Stimulated activated CD4-positive, alpha-beta T cell treated with anti-CD3 and anti-CD28 coated beads, Interleukin-2, amount 100 ng/mL, for 4 hours (primary cell): ENCODE measurements around the gene KLF17.
"Not testable (repeated sequence)": the region's sequence is repeated elsewhere in the genome, so short reads cannot be mapped to it uniquely, and the experiment has no call there.

ENCODE experiments used
- DNase-seq: peaks from one replicate; pipeline ENCODE4 v3.0.0-alpha.2; 2020; ENCODE audit warnings: low read depth

The KLF17 gene

GRCh38 chr1:44108971-44109370, 9.7 kb upstream of the KLF17 start:
- no peak for DNase-seq

GRCh38 chr1:44110916-44111315, 7.7 kb upstream of the KLF17 start:
- no peak for DNase-seq

GRCh38 chr1:44111861-44112260, 6.8 kb upstream of the KLF17 start:
- no peak for DNase-seq

GRCh38 chr1:44112486-44112885, 6.1 kb upstream of the KLF17 start:
- no peak for DNase-seq

GRCh38 chr1:44113095-44113609, 5.5 kb upstream of the KLF17 start:
- no peak for DNase-seq

- DNase-seq: no peak
These were observed 4.5 kb upstream of the KLF17 start for GRCh38 chr1:44114098-44114497.

GRCh38 chr1:44117272-44117671, 1.3 kb upstream of the KLF17 start:
- not testable (repeated sequence) for DNase-seq

GRCh38 chr1:44119525-44119924, 904 bp downstream of the KLF17 start:
- DNase-seq: no peak

GRCh38 chr1:44120398-44120949, 1.9 kb downstream of the KLF17 start:
- DNase-seq: no peak

- DNase-seq: no peak
These were observed 11.2 kb downstream of the KLF17 start for GRCh38 chr1:44129616-44130500.

GRCh38 chr1:44131411-44131810, 12.8 kb downstream of the KLF17 start:
- DNase-seq: no peak

GRCh38 chr1:44134071-44134920, 15.7 kb downstream of the KLF17 start:
- no peak for DNase-seq

GRCh38 chr1:44135886-44136285, 17.3 kb downstream of the KLF17 start:
- no peak for DNase-seq

- DNase-seq: no peak
These were observed 19.6 kb downstream of the KLF17 start for GRCh38 chr1:44138239-44138638.

- DNase-seq: not testable (repeated sequence)
These were observed 20.9 kb downstream of the KLF17 start for GRCh38 chr1:44139565-44139964.

GRCh38 chr1:44141531-44141930, 22.9 kb downstream of the KLF17 start, which contains the start of gene KLF18:
Gene KLF18, minus strand, starts transcription at chr1:44141631. Its CDS starts 0 bp downstream, at chr1:44141631.
- no peak for DNase-seq

GRCh38 chr1:44144962-44145756, 26.5 kb downstream of the KLF17 start:
- no peak for DNase-seq

- DNase-seq: no peak
These were observed 28.1 kb downstream of the KLF17 start for GRCh38 chr1:44146536-44147361.

- DNase-seq: no peak
These were observed 29.0 kb downstream of the KLF17 start for GRCh38 chr1:44147582-44147981.

GRCh38 chr1:44151332-44151731, 32.7 kb downstream of the KLF17 start:
- DNase-seq: no peak

- DNase-seq: no peak
These were observed 33.2 kb downstream of the KLF17 start for GRCh38 chr1:44151808-44152207.
